Measurements from ENCODE around the gene PRSS21.

PRSS21 gene

GRCh38 chr16:2786061-2786825 is 30.8 kb upstream of the PRSS21 start:
- TF ChIP-seq POLR2A (IDR thresholded peaks at IDR 0.05; ENCODE audit: low read length) (no peak), GATA1 (IDR thresholded peaks at IDR 0.05; ENCODE audit: low read depth, low read length) (no peak)
- DNase-seq = no peak

- TF ChIP-seq GATA1 (IDR thresholded peaks at IDR 0.05; ENCODE audit: low read depth, low read length) (no peak), POLR2A (IDR thresholded peaks at IDR 0.05; ENCODE audit: low read length) (no peak)
- DNase-seq = no peak
These were observed 30.2 kb upstream of the PRSS21 start for GRCh38 chr16:2786826-2787151.

- TF ChIP-seq GATA1 (IDR thresholded peaks at IDR 0.05; ENCODE audit: low read depth, low read length) (no peak), POLR2A (IDR thresholded peaks at IDR 0.05; ENCODE audit: low read length) (no peak)
- DNase-seq = no peak
These were observed 29.6 kb upstream of the PRSS21 start, which contains the start of gene PRSS33 for GRCh38 chr16:2787406-2787805. TSS of gene PRSS33 (minus strand) at chr16:2787560. CDS start at chr16:2786547, 1,013 bp downstream.

DNA sequence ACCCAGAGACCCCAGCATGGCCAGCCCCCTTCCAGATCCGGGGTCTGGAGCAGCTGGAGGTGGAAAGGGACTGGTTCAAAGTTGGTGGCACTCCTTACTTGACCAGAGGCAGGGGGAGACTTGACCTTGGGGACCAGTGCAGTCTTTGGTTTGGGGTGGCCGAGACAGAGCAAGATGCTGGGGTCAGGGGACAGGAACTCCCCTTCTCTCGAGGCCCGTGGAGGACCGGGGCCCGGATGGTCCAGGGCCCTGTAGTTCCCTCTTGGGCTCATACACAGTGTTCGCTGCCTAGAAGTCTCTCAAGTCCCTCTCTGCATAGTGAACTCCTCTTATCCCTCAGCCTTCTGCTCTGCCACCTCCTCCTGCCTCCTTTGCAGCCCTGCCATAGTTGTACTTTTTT is 29.1 kb upstream of the PRSS21 start:
- TF ChIP-seq GATA1 (IDR thresholded peaks at IDR 0.05; ENCODE audit: low read depth, low read length) (no peak), POLR2A (IDR thresholded peaks at IDR 0.05; ENCODE audit: low read length) (no peak)
- DNase-seq = no peak

DNA sequence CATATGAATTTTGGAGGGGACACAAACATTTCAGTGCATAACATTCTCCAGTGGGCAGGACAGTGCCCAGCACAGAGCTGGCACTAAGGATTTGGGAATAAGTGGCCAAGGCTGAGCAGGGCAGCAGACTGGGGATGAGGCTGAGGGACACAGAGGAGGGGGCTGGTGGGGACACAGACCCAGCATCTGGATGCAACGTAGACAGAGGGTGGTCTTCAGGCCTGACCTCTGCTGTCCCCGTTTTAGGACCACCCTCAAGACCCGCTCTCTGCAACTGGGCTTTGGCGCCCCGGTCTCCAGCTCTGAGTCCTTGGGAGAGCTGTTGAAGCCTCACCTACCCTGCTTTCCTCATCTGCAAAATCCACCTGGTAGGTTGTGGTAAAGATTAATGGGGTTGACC is 26.4 kb upstream of the PRSS21 start:
- TF ChIP-seq GATA1 (IDR thresholded peaks at IDR 0.05; ENCODE audit: low read depth, low read length) (no peak), POLR2A (IDR thresholded peaks at IDR 0.05; ENCODE audit: low read length) (no peak)
- DNase-seq = no peak

DNA sequence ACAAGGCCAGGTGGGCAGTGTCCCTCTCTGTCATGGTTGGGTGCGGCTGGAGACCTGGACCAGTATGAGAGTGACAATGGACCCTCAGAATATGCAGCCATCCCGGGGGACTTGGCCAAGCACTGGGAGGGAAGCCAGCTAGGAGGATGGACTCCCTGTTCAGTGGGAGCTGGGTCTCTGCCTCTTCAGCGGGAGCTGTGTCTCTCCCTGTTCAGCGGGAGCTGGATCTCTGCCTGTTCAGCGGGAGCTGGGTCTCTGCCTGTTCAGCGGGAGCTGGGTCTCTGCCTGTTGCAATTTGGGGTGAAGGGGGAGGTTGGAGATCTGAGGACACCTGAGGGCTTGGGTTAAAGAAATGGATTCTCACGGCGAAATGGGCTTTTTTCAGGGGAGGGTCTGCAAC is 25.9 kb upstream of the PRSS21 start:
- no peak for DNase-seq
- TF ChIP-seq GATA1 (IDR thresholded peaks at IDR 0.05; ENCODE audit: low read depth, low read length) = no peak
- no peak for TF ChIP-seq POLR2A (IDR thresholded peaks at IDR 0.05; ENCODE audit: low read length)

DNA sequence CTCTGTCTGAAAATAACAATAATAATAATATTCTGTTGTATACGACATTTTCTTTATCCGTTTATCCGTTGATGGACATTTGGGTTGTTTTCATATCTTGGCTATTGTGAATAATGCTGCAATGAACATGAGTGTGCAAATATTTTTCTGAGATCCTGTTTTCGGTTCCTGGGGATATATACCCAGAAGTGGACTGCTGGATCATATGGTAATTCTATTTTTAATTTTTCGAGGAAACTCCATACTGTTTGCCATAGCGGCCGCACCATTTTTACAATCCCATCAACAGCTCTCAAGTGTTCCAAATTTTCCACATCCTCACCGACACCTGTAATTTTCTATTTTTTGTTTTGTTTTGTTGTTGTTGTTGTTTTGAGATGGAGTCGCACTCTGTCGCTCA is 24.1 kb upstream of the PRSS21 start:
- no peak for DNase-seq
- TF ChIP-seq POLR2A (IDR thresholded peaks at IDR 0.05; ENCODE audit: low read length) = no peak
- TF ChIP-seq GATA1 (IDR thresholded peaks at IDR 0.05; ENCODE audit: low read depth, low read length) = no peak

DNA sequence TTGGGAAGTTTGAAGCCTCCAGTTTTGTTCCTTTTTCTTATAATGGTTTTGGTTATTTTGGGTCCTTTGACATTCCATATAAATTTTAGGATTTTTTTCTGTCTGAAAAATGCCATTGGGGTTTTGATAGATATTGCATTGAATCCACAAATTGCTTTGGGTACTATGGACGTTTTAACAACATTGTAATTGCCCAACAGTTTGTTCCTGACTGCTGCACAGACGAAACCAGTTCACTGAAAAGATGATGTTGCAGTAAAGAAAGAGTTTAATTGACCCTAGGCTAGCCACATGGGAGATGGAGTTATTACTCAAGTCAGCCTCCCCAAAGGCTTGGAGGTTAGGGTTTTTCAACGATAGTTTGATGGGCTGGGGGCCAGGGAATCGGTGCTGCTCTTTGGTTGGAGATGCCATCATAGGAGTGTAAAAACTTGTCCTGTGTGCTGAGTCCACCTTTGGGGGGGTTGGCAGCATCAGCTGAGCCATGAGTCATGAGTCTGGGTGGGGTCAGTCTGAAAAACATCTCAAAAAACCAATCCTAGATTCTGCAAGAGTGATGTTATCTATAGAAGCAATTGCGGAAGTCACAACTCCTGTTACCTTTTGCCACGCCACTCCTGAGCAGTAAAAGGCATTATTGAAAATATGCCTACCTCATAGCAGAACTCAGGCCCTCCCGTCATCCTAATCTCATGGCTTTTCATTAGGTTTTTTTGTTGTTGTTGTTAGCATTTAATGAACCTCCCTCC is 21.5 kb upstream of the PRSS21 start:
- no peak for DNase-seq
- TF ChIP-seq GATA1 (IDR thresholded peaks at IDR 0.05; ENCODE audit: low read depth, low read length) (no peak), POLR2A (IDR thresholded peaks at IDR 0.05; ENCODE audit: low read length) (no peak)

GRCh38 chr16:2798723-2799204 is 18.3 kb upstream of the PRSS21 start:
- no peak for DNase-seq
- TF ChIP-seq GATA1 (IDR thresholded peaks at IDR 0.05; ENCODE audit: low read depth, low read length) = no peak
- TF ChIP-seq POLR2A (IDR thresholded peaks at IDR 0.05; ENCODE audit: low read length) = no peak

- DNase-seq = no peak
- TF ChIP-seq GATA1 (IDR thresholded peaks at IDR 0.05; ENCODE audit: low read depth, low read length) = no peak
- no peak for TF ChIP-seq POLR2A (IDR thresholded peaks at IDR 0.05; ENCODE audit: low read length)
These were observed 17.7 kb upstream of the PRSS21 start for GRCh38 chr16:2799205-2799858.

DNA sequence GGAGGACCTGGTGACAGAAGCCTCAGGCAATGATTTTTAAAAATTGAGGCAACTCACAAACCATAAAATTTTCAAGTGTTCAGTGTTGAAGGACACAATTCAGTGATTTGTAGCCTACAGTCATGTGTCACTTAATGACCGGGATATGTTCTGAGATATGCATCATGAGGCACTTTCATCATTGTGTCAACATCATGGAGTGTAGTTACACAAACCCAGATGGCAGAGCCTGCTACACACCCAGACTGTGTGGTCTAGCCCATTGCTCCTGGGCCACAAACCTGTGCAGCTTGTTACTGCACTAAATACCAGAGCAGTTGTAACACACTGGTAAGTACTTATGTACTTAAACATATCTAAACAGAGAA is 17.2 kb upstream of the PRSS21 start:
- DNase-seq = no peak
- no peak for TF ChIP-seq GATA1 (IDR thresholded peaks at IDR 0.05; ENCODE audit: low read depth, low read length)
- no peak for TF ChIP-seq POLR2A (IDR thresholded peaks at IDR 0.05; ENCODE audit: low read length)

- no peak for DNase-seq
- TF ChIP-seq POLR2A (IDR thresholded peaks at IDR 0.05; ENCODE audit: low read length) (no peak), GATA1 (IDR thresholded peaks at IDR 0.05; ENCODE audit: low read depth, low read length) (no peak)
These were observed 13.4 kb upstream of the PRSS21 start for GRCh38 chr16:2803545-2804195.

DNA sequence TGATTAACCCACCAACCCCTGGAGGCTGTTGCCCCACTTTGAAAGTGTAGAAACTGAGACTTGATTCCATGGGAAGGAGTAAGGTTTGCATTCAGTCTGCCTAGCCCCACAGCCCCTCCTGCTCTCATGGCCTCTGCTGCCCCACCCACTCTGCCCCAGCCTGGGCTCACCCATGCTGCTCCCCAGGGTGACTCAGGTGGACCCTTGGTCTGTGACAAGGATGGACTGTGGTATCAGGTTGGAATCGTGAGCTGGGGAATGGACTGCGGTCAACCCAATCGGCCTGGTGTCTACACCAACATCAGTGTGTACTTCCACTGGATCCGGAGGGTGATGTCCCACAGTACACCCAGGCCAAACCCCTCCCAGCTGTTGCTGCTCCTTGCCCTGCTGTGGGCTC is 12.3 kb upstream of the PRSS21 start:
- TF ChIP-seq POLR2A (IDR thresholded peaks at IDR 0.05; ENCODE audit: low read length) = no peak
- TF ChIP-seq GATA1 (IDR thresholded peaks at IDR 0.05; ENCODE audit: low read depth, low read length) = no peak
- no peak for DNase-seq

DNA sequence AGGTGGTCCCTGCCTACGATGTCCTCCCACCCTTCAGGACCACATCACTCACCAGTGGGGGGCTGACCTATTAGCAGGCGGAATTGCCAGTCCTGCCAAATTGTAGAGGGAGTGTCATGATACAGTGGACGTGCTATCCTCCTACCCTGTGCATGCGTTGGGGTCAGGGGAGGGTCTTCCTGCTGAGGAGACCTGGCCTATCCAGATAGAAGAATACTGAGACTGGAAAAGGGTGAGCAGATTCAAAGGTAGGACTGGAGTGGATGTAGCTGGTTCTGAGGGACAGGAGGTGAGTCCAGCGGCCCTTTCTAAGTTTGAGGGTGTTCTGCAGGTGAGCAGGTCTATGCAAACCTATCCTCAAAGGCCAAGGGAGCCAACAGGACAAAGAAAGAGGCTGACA is 10.8 kb upstream of the PRSS21 start:
- TF ChIP-seq POLR2A (IDR thresholded peaks at IDR 0.05; ENCODE audit: low read length) (no peak), GATA1 (IDR thresholded peaks at IDR 0.05; ENCODE audit: low read depth, low read length) (no peak)
- DNase-seq = no peak
